HG03139 (cell line): ENCODE data around the gene LIMK1.

Experiments
- ATAC-seq: cut with Tn5 transposase; IDR thresholded peaks from one replicate; pipeline ENCODE4 v1.9.1; 2021; ENCODE audit not compliant: unreplicated experiment

Gene LIMK1

GRCh38 chr7:74053589-74054186, 29.9 kb upstream of the LIMK1 start:
- ATAC-seq = no peak

DNA sequence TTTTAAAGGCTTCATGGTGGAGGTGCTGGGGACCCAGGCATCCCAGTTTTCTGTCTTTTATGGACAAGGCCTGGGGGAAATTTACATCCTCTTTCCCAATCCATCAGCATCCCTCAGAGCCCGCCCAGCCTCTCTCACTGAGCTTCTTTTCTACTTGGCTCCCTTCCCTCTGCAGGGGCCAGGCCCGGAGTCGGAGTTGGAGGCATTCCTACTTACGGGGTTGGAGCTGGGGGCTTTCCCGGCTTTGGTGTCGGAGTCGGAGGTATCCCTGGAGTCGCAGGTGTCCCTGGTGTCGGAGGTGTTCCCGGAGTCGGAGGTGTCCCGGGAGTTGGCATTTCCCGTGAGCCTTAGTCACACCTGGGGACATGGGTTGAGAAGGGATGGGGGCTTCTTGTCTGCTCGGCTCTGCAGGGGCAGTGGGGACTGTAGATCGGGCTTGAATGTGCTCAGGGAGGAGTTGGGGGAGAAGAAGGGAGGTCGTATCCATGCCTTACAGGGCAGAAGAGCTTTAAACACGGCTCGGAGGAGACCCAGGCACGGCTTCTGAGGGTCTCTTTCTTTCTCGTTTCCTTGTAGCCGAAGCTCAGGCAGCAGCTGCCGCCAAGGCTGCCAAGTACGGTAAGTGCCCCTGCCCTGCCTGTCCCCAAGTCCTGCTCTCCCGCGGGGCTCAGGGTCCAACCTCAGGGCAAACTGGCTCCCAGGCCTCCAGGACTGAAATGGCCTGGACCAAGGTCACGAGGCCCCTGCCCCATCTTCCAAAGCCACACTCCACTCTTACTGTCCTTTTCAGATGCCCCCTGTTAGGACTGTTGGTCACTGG, 27.3 kb upstream of the LIMK1 start:
- no peak for ATAC-seq

DNA sequence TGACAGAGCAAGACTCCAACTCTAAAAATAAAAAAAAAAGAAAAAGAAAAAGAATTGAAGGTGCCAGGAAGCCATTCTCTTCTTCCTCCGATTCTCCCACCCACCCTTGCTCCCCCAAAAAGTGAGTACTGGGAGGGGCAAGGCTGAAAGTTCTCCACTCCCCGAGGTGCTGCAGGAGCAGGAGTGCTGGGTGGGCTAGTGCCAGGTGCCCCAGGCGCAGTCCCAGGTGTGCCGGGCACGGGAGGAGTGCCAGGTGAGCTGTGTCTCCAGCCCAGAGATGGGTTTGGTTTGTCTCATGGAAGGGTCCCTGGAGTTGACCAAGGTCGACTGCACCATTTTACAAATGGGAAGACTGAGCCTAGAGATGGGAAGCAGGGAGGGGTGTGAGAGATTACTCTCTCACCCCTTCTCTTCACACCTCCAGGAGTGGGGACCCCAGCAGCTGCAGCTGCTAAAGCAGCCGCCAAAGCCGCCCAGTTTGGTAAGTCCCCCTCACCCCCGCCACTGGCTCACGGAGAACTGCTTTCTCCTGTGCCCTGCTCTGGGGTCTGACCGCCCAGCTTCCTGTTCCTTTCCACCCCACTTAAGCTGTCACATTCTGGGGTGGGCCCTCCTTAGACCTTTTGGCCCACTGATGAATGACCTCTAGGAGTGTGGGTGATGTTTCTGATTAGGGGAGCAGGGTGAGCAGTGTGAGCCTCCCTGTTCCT, 26.2 kb upstream of the LIMK1 start:
- ATAC-seq = no peak

DNA sequence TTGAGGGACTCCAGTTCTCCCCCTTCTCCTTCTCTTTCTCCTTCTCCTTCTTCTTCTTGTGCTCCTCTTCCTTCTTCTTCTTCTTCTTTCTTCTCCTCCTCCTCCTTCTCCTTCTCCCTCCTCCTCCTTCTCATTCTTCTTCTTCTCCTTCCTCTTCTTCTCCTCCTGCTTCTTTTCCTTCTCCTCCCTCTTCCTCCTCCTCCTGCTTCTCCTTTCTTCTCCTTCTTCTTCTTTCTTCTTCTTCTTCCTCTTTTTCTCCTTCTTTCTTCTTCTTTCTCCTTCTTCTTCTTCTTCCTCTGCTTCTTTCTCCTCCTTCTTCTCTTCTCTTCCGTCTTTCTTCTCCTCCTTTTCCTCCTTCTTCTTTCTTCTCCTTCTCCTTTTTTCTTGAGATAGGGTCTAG, 25.6 kb upstream of the LIMK1 start:
- no peak for ATAC-seq

GRCh38 chr7:74058486-74058885, 25.1 kb upstream of the LIMK1 start:
- ATAC-seq = no peak

GRCh38 chr7:74059037-74059436, 24.6 kb upstream of the LIMK1 start:
- no peak for ATAC-seq

GRCh38 chr7:74059681-74060588, 23.7 kb upstream of the LIMK1 start:
- no peak for ATAC-seq

- ATAC-seq = no peak
Measured at GRCh38 chr7:74061840-74062539, 21.6 kb upstream of the LIMK1 start.

DNA sequence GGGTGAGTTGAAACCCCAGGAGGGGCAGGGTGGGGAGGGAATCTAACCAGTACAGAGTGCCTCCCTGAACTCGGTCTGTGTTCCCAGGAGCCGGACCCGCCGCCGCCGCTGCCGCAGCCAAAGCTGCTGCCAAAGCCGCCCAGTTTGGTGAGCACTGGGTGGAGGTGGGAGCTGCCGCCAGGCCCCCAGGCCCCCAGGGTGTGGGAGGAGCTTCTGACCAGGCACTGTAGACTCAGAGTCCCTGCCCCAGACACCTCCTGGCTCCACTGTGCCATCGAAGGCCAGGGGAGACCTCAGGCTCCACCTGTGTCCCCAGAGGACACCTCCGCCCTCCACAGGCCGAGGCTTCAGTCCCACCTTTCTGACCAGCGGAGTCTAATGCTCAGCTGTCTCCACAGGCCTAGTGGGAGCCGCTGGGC, 20.4 kb upstream of the LIMK1 start:
- no peak for ATAC-seq

DNA sequence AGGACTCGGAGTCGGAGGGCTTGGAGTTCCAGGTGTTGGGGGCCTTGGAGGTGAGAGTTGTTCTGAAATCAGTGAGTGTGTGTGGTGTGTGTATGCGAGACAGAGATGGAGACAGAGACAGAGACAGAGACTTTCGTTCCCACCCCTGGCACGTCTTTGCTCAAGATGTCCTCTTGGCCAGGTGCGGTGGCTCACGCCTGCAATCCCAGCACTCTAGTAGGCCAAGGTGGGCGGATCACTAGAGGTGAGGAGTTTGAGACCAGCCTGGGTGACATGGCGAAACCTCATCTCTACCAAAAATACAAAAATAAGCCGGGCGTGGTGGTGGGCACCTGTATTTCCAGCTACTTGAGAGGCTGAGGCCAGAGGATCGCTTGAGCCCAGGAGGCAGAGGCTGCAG, 20.0 kb upstream of the LIMK1 start:
- no peak for ATAC-seq

GRCh38 chr7:74064696-74065095, 18.9 kb upstream of the LIMK1 start:
- ATAC-seq = no peak

GRCh38 chr7:74066626-74067025, 17.0 kb upstream of the LIMK1 start:
- no peak for ATAC-seq

- no peak for ATAC-seq
Measured at GRCh38 chr7:74068378-74069085, 15.1 kb upstream of the LIMK1 start.

- no peak for ATAC-seq
Measured at GRCh38 chr7:74069086-74069541, 14.5 kb upstream of the LIMK1 start.

GRCh38 chr7:74069790-74070618, 13.6 kb upstream of the LIMK1 start:
- ATAC-seq = no peak

GRCh38 chr7:74070619-74070921, 13.0 kb upstream of the LIMK1 start:
- ATAC-seq = no peak

GRCh38 chr7:74071121-74071520, 12.5 kb upstream of the LIMK1 start:
- no peak for ATAC-seq

DNA sequence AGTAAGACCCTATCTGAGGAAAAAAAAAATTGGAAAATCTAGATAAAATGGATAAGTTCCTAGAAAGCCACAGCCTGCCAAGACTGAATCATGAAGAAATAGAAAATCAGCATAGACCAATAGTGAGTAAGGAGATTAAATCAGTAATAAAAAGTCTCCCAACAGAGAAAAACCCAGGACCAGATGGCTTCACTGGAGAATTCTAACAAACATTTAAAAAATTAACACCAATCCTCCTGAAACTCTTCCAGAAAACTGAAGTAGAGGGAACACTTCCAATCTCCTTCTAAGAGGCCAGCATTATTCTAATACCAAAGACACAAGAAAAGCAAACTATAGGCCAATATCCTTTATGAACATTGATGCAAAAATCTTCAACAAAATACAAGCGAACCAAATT, 8.8 kb upstream of the LIMK1 start:
- no peak for ATAC-seq

- no peak for ATAC-seq
Measured at GRCh38 chr7:74078461-74078860, 5.1 kb upstream of the LIMK1 start.
